Stimulated activated naive CD8-positive, alpha-beta T cell treated with anti-CD3 and anti-CD28 coated beads, Interleukin-15, Interleukin-2, amounts not matched to agents 100 ng/mL and 50 ng/mL, for 24 hours (primary cell): Measurements from ENCODE around the gene TTYH2.
A peak's percentile ranks its signal among the peaks of the same experiment; 100 is the strongest.

Experiments
- H3K27ac Mint-ChIP-seq: one replicate; pipeline ENCODE4 v1.8.0; 2021; ENCODE audit warnings: mild to moderate bottlenecking, mixed read lengths
- H3K27me3 Mint-ChIP-seq: one replicate; pipeline ENCODE4 v1.8.0; 2021; ENCODE audit warnings: mixed read lengths
- H3K36me3 Mint-ChIP-seq: one replicate; pipeline ENCODE4 v1.8.0; 2021; ENCODE audit warnings: low read depth, mixed read lengths
- H3K4me1 Mint-ChIP-seq: one replicate; pipeline ENCODE4 v1.8.0; 2021; ENCODE audit warnings: low read depth, mixed read lengths
- H3K4me3 Mint-ChIP-seq: one replicate; pipeline ENCODE4 v1.8.0; 2021; ENCODE audit warnings: mild to moderate bottlenecking, mixed read lengths
- H3K9me3 Mint-ChIP-seq: one replicate; pipeline ENCODE4 v1.8.0; 2021; ENCODE audit warnings: mixed read lengths

The TTYH2 gene

GRCh38 chr17:74287031-74287602, 73.7 kb downstream of the TTYH2 start:
- H3K36me3 Mint-ChIP-seq, result no peaks in the 10 kb centered on the region
- H3K27me3 Mint-ChIP-seq, result no peaks in the 10 kb centered on the region
- H3K4me1 Mint-ChIP-seq, result peaks cover 42% of the 10 kb centered on the region
- H3K9me3 Mint-ChIP-seq, result no peaks in the 10 kb centered on the region
- no peak overlapping the region for H3K4me3 Mint-ChIP-seq
- H3K27ac Mint-ChIP-seq, result no peak overlapping the region

- Mint-ChIP-seq H3K36me3 (no peaks in the 10 kb centered on the region), H3K9me3 (no peaks in the 10 kb centered on the region), H3K4me1 (peaks cover 29% of the 10 kb centered on the region), H3K27me3 (no peaks in the 10 kb centered on the region), H3K27ac (no peak overlapping the region), H3K4me3 (no peak overlapping the region)
Observed at GRCh38 chr17:74288785-74289184, 75.4 kb downstream of the TTYH2 start.

- Mint-ChIP-seq H3K36me3 (no peaks in the 10 kb centered on the region), H3K4me3 (no peak overlapping the region), H3K27me3 (no peaks in the 10 kb centered on the region), H3K27ac (peak overlapping the region; percentile 11), H3K4me1 (peaks cover 21% of the 10 kb centered on the region), H3K9me3 (no peaks in the 10 kb centered on the region)
Observed at GRCh38 chr17:74289688-74290087, 76.3 kb downstream of the TTYH2 start.

- H3K4me3 Mint-ChIP-seq, result no peak overlapping the region
- no peak overlapping the region for H3K27ac Mint-ChIP-seq
- H3K4me1 Mint-ChIP-seq, result peaks cover 16% of the 10 kb centered on the region
- no peaks in the 10 kb centered on the region for H3K9me3 Mint-ChIP-seq
- no peaks in the 10 kb centered on the region for H3K36me3 Mint-ChIP-seq
- H3K27me3 Mint-ChIP-seq, result no peaks in the 10 kb centered on the region
Observed at GRCh38 chr17:74290340-74290739, 77.0 kb downstream of the TTYH2 start.

- Mint-ChIP-seq H3K27ac (no peak overlapping the region), H3K4me3 (no peak overlapping the region), H3K27me3 (no peaks in the 10 kb centered on the region), H3K9me3 (no peaks in the 10 kb centered on the region), H3K36me3 (no peaks in the 10 kb centered on the region), H3K4me1 (peaks cover 30% of the 10 kb centered on the region)
Observed at GRCh38 chr17:74292495-74292894, 79.1 kb downstream of the TTYH2 start.

GRCh38 chr17:74295625-74296547, 82.5 kb downstream of the TTYH2 start:
- Mint-ChIP-seq H3K27ac (no peak overlapping the region), H3K27me3 (peaks cover 4% of the 10 kb centered on the region), H3K36me3 (no peaks in the 10 kb centered on the region), H3K4me1 (peaks cover 27% of the 10 kb centered on the region), H3K4me3 (no peak overlapping the region), H3K9me3 (no peaks in the 10 kb centered on the region)

GRCh38 chr17:74296548-74296936, 83.2 kb downstream of the TTYH2 start:
- no peak overlapping the region for H3K4me3 Mint-ChIP-seq
- H3K4me1 Mint-ChIP-seq, result peaks cover 27% of the 10 kb centered on the region
- H3K9me3 Mint-ChIP-seq, result no peaks in the 10 kb centered on the region
- no peak overlapping the region for H3K27ac Mint-ChIP-seq
- H3K27me3 Mint-ChIP-seq, result peaks cover 4% of the 10 kb centered on the region
- H3K36me3 Mint-ChIP-seq, result no peaks in the 10 kb centered on the region

- H3K4me1 Mint-ChIP-seq, result peaks cover 27% of the 10 kb centered on the region
- peak overlapping the region; percentile 6 for H3K4me3 Mint-ChIP-seq
- H3K9me3 Mint-ChIP-seq, result no peaks in the 10 kb centered on the region
- no peaks in the 10 kb centered on the region for H3K36me3 Mint-ChIP-seq
- H3K27me3 Mint-ChIP-seq, result peaks cover 4% of the 10 kb centered on the region
- peak overlapping the region; percentile 69 for H3K27ac Mint-ChIP-seq
Observed at GRCh38 chr17:74297941-74298340, 84.6 kb downstream of the TTYH2 start.

- H3K27ac Mint-ChIP-seq, result no peak overlapping the region
- no peaks in the 10 kb centered on the region for H3K9me3 Mint-ChIP-seq
- H3K36me3 Mint-ChIP-seq, result no peaks in the 10 kb centered on the region
- H3K27me3 Mint-ChIP-seq, result peaks cover 4% of the 10 kb centered on the region
- no peak overlapping the region for H3K4me3 Mint-ChIP-seq
- H3K4me1 Mint-ChIP-seq, result peaks cover 27% of the 10 kb centered on the region
Observed at GRCh38 chr17:74298778-74299177, 85.4 kb downstream of the TTYH2 start.

GRCh38 chr17:74299226-74300009, 86.0 kb downstream of the TTYH2 start:
- H3K27ac Mint-ChIP-seq, result no peak overlapping the region
- H3K4me1 Mint-ChIP-seq, result peaks cover 27% of the 10 kb centered on the region
- H3K27me3 Mint-ChIP-seq, result peaks cover 4% of the 10 kb centered on the region
- H3K4me3 Mint-ChIP-seq, result no peak overlapping the region
- H3K9me3 Mint-ChIP-seq, result no peaks in the 10 kb centered on the region
- no peaks in the 10 kb centered on the region for H3K36me3 Mint-ChIP-seq

GRCh38 chr17:74303305-74303704, 89.9 kb downstream of the TTYH2 start:
- no peak overlapping the region for H3K4me3 Mint-ChIP-seq
- H3K4me1 Mint-ChIP-seq, result peaks cover 13% of the 10 kb centered on the region
- peaks cover 9% of the 10 kb centered on the region for H3K27me3 Mint-ChIP-seq
- no peak overlapping the region for H3K27ac Mint-ChIP-seq
- H3K9me3 Mint-ChIP-seq, result no peaks in the 10 kb centered on the region
- no peaks in the 10 kb centered on the region for H3K36me3 Mint-ChIP-seq

GRCh38 chr17:74304184-74304583, 90.8 kb downstream of the TTYH2 start:
- H3K9me3 Mint-ChIP-seq, result no peaks in the 10 kb centered on the region
- H3K27me3 Mint-ChIP-seq, result peaks cover 10% of the 10 kb centered on the region
- no peak overlapping the region for H3K4me3 Mint-ChIP-seq
- H3K36me3 Mint-ChIP-seq, result no peaks in the 10 kb centered on the region
- H3K4me1 Mint-ChIP-seq, result peaks cover 8% of the 10 kb centered on the region
- H3K27ac Mint-ChIP-seq, result no peak overlapping the region

GRCh38 chr17:74305865-74306654, 92.7 kb downstream of the TTYH2 start:
- no peaks in the 10 kb centered on the region for H3K36me3 Mint-ChIP-seq
- peaks cover 8% of the 10 kb centered on the region for H3K4me1 Mint-ChIP-seq
- peaks cover 6% of the 10 kb centered on the region for H3K27me3 Mint-ChIP-seq
- no peak overlapping the region for H3K4me3 Mint-ChIP-seq
- H3K9me3 Mint-ChIP-seq, result no peaks in the 10 kb centered on the region
- peak overlapping the region; percentile 67 for H3K27ac Mint-ChIP-seq

GRCh38 chr17:74307984-74308773, 94.8 kb downstream of the TTYH2 start:
- Mint-ChIP-seq H3K4me3 (no peak overlapping the region), H3K4me1 (peaks cover 8% of the 10 kb centered on the region), H3K27me3 (peaks cover 6% of the 10 kb centered on the region), H3K36me3 (no peaks in the 10 kb centered on the region), H3K9me3 (no peaks in the 10 kb centered on the region), H3K27ac (no peak overlapping the region)
